BLaER1 (cell line): Measurements from ENCODE around the gene DUS4L.

ENCODE experiments used
- H3K27ac ChIP-seq: shearing (Covaris generic); formaldehyde crosslinking; 2 replicates; pipeline ENCODE4 v1.8.1; 2022
- H3K27me3 ChIP-seq: shearing (Covaris generic); formaldehyde crosslinking; 2 replicates; pipeline ENCODE4 v1.8.1; 2022
- H3K36me3 ChIP-seq: shearing (Covaris generic); formaldehyde crosslinking; 2 replicates; pipeline ENCODE4 v1.8.1; 2022
- H3K4me1 ChIP-seq: shearing (Covaris generic); formaldehyde crosslinking; 2 replicates; pipeline ENCODE4 v1.8.1; 2022
- H3K4me2 ChIP-seq: shearing (Covaris generic); formaldehyde crosslinking; 2 replicates; pipeline ENCODE4 v1.8.1; 2022
- H3K4me3 ChIP-seq: shearing (Covaris generic); formaldehyde crosslinking; 2 replicates; pipeline ENCODE4 v1.8.1; 2022
- H3K9ac ChIP-seq: shearing (Covaris generic); formaldehyde crosslinking; 2 replicates; pipeline ENCODE4 v1.8.1; 2022
- H3K9me3 ChIP-seq: shearing (Covaris generic); formaldehyde crosslinking; 2 replicates; pipeline ENCODE4 v1.8.1; 2022
- H4K20me1 ChIP-seq: shearing (Covaris generic); formaldehyde crosslinking; 2 replicates; pipeline ENCODE4 v1.8.1; 2022
- Cebpa-rat ChIP-seq: shearing (Covaris generic); IDR thresholded peaks from 2 replicates; pipeline ENCODE4 v1.8.1; 2022

The DUS4L gene

DNA sequence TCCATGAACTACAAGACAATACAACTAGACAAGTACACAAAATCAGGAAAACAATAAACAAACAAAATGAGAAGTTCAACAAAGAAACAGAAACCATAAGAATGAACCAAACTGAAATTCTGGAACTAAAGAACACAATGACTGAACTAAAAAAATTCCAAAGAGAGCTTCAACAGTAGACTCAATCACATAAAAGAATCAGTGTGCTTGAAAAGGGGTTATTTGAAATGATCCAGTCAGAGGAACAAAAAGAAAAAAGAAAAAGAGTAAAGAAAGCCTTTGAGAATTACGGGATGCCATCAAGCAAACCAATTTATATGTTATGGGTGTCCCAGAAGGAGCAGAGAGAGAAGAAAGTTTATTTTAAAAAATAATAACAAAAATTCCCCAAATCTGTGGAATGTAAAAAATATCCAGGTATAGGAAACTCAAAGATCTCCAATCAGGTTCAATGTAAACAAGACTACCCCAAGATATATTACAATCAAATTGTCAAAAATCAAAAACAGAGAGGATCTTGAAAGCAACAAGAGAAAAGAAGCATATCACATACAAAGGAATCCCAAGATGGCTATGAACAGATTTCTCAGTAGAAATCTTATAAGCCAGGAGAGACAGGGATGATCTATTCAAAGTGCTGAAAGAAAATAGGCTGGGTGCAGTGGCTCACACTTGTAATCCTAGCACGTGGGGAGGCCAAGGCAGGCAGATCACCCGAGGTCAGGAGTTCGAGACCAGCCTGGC lies 18.8 kb upstream of the DUS4L start:
- Histone ChIP-seq H4K20me1 (0 out of 2 replicates have a peak, but pooled peaks cover 17% of the 10 kb centered on the region), H3K4me2 (no peak overlapping the region), H3K9me3 (peaks cover 23% of the 10 kb centered on the region), H3K27ac (no peak overlapping the region), H3K36me3 (peaks cover 70% of the 10 kb centered on the region), H3K9ac (no peak overlapping the region), H3K27me3 (no peaks in the 10 kb centered on the region), H3K4me3 (no peak overlapping the region), H3K4me1 (peaks cover 5% of the 10 kb centered on the region)
- TF ChIP-seq Cebpa-rat = no peak

DNA sequence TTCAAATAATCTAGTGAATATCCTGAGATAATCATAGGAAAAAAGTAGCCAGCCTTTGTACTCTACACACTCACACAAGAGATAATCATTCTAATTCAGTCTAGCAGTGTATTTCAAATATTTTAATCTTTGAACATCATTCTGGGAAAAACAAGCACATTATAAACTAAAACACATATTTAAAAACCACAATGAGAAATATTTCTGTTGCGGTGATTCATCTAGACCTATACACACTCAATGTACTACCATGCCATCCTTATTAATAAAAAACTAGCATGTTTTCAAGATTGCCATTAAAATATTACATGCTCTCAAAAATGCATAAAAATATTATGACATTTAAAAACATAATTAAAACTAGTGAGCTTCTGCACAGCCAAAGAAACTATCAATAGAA lies 11.8 kb upstream of the DUS4L start:
- H3K4me2 ChIP-seq = no peak overlapping the region
- no peak for TF ChIP-seq Cebpa-rat
- H3K27ac ChIP-seq = no peak overlapping the region

DNA sequence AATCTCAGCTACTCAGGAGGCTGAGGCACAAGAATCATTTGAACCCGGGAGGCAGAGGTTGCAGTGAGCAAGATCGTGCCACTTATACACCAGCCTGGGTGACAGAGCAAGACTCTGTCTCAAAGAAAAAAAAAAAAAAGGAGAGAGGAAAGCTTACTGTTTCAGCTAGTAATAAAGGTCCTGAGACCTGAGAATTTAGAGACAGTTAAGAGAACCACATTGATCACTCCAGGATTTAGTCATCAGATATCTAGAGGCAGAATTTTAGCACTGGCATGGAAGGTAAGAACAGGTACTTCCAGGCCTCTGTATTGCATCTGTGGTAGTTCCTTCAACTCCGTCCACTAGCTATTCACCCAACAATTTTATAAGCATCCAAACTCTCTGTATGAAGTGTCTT lies 7.9 kb upstream of the DUS4L start:
- H3K36me3 ChIP-seq = peaks cover 63% of the 10 kb centered on the region
- H3K4me2 ChIP-seq = no peak overlapping the region
- H3K9me3 ChIP-seq = no peaks in the 10 kb centered on the region
- no peak overlapping the region for H3K9ac ChIP-seq
- H3K27ac ChIP-seq = no peak overlapping the region
- H3K27me3 ChIP-seq = no peaks in the 10 kb centered on the region
- no peak for TF ChIP-seq Cebpa-rat
- peaks cover 19% of the 10 kb centered on the region; the same call in 1 of the 2 replicates for H4K20me1 ChIP-seq
- H3K4me3 ChIP-seq = no peak overlapping the region
- 0 out of 2 replicates have a peak, but pooled peaks cover 3% of the 10 kb centered on the region for H3K4me1 ChIP-seq

More for the DNA sequence above, 11.8 kb upstream of the DUS4L start:
- H3K36me3 ChIP-seq = peaks cover 84% of the 10 kb centered on the region
- no peaks in the 10 kb centered on the region for H3K27me3 ChIP-seq
- no peaks in the 10 kb centered on the region for H3K9me3 ChIP-seq
- H4K20me1 ChIP-seq = peaks cover 16% of the 10 kb centered on the region; the same call in 1 of the 2 replicates
- H3K9ac ChIP-seq = no peak overlapping the region
- H3K4me3 ChIP-seq = no peak overlapping the region
- H3K4me1 ChIP-seq = no peaks in the 10 kb centered on the region

DNA sequence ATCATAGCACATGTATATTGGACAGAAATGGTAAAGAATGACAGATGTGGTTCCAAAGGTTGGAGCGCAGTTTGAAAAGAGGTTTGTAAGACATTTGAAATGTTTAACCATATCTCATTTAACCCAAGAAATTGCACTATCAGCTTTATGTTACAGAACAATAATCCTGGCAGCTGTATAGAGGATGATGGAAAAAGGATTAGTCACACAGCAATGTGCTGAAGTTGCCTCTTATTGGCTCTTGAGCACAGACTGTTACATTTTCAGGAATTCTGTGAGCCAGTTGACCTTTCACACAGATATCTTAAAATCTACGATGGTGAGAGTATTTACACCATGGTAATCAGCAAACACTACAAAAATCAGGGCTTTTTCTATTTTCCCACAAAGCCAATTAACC lies 3.9 kb upstream of the DUS4L start:
- no peak for TF ChIP-seq Cebpa-rat
- Histone ChIP-seq H3K4me1 (peaks cover 33% of the 10 kb centered on the region), H4K20me1 (peaks cover 23% of the 10 kb centered on the region; the same call in 1 of the 2 replicates), H3K9ac (no peak overlapping the region), H3K4me3 (no peak overlapping the region), H3K9me3 (no peaks in the 10 kb centered on the region), H3K27ac (no peak overlapping the region), H3K36me3 (peaks cover 31% of the 10 kb centered on the region), H3K4me2 (no peak overlapping the region), H3K27me3 (no peaks in the 10 kb centered on the region)

DNA sequence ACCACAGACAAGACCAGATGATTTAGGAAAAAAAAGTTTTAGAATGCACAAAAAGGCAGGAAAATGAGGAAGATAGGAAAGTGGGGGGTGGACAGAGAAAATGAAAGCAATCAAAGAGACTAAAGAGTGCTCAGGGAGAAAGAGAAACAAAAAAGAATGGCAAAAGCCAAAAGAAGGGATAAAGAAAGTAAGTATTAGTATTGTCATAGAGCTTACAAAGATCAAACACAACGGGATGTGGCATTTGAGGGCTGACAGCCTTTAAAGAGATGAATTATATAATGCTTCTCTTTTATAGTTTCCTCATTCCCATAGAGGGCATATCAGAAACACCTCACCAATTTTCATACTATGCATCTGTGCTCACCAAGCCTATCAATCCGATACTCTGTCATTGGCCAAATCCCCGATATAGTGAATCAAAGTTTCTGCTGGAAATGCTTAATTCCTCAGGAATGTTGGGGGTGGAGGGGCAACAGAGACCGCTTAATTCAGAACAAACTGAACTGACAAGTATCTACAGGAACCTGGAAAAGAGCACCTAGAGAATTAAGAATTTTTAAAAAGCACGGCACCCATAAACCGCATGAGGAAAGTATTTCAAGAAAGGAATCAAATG lies 2.8 kb upstream of the DUS4L start:
- Histone ChIP-seq H3K9me3 (no peaks in the 10 kb centered on the region), H3K4me1 (peaks cover 40% of the 10 kb centered on the region), H3K9ac (no peak overlapping the region), H3K4me3 (no peak overlapping the region), H4K20me1 (peaks cover 22% of the 10 kb centered on the region; the same call in 1 of the 2 replicates), H3K27me3 (no peaks in the 10 kb centered on the region), H3K36me3 (peaks cover 19% of the 10 kb centered on the region), H3K4me2 (peak overlapping the region; percentile 7; the same call in 1 of the 2 replicates), H3K27ac (no peak overlapping the region)
- no peak for TF ChIP-seq Cebpa-rat

DNA sequence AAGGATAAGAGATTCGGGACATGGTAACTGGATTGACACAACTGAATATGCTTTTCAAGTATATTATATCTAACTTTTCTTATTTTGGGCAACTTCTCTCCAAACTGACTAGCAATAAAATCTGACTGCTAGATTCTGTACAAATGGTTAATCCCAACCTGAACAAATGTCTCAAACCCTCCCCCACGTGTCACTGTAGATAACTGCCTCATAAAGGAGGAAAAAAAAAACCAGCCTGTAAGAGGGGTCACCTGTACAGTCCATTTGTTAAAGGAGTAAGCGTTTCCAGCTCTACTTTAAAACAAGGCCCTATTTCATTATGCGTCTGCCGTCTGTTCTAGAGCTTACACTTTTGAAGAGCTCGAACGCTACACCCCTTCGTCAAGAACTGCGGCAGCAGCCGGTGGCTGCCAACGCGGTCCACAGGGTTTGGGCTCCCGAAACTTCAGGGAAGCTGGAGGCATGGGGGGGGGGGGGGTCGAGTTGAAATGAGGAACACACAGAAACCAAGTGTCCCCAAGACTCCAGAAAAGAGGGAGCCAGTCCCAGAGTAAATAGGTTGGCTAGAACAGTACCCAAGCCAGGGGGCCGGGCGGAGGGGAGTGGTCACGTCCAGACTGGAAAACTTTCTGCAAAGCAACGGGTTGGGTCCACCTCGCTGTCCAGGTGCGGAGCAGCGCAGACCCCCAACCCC lies 543 bp upstream of the DUS4L start:
- no peaks in the 10 kb centered on the region for H3K9me3 ChIP-seq
- peak overlapping the region; percentile 80 for H3K27ac ChIP-seq
- H3K4me3 ChIP-seq = peak overlapping the region; percentile 82
- no peak for TF ChIP-seq Cebpa-rat
- H3K27me3 ChIP-seq = no peaks in the 10 kb centered on the region
- H3K36me3 ChIP-seq = no peaks in the 10 kb centered on the region; the same call in 1 of the 2 replicates
- peaks cover 22% of the 10 kb centered on the region; the same call in 1 of the 2 replicates for H4K20me1 ChIP-seq
- H3K4me2 ChIP-seq = peak overlapping the region; percentile 83
- H3K9ac ChIP-seq = peak overlapping the region; percentile 88
- H3K4me1 ChIP-seq = peaks cover 40% of the 10 kb centered on the region

DNA sequence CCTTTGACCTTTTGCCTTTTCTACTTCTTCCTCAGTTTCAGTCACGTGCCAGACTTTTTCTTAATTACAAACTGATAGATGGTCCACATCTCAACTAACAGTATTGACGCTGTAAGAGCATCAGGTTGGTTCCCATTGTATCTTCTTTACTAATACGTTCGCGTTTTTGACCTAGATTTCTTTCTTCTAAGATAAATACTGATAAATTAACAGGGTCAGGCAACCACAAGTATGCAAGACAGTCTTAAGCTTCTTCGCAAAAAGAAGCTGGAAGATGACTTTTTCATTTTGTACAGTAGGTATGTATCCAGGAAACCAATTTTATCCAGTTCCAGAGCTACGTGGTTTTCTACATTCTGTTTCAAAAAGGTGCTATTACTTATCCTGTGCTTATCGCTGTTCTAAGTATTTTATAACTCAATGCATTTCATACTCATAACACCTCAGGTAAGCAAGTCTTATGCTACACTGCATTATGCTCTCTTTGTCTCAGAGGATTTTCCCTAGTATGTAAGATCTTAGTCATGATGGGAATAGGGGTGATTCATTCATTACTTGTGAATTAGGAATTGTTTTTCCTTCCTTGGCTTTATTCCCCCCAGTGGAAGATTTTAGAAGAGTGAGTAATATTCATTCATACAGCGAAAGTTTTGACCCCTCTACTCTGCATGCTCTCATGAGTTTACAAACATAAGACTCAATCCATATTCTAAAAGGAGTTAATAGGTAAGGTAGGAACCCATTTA lies 955 bp downstream of the DUS4L start:
- Histone ChIP-seq H4K20me1 (peaks cover 16% of the 10 kb centered on the region; the same call in 1 of the 2 replicates), H3K4me1 (peaks cover 40% of the 10 kb centered on the region), H3K4me2 (peak overlapping the region; percentile 85)

DNA sequence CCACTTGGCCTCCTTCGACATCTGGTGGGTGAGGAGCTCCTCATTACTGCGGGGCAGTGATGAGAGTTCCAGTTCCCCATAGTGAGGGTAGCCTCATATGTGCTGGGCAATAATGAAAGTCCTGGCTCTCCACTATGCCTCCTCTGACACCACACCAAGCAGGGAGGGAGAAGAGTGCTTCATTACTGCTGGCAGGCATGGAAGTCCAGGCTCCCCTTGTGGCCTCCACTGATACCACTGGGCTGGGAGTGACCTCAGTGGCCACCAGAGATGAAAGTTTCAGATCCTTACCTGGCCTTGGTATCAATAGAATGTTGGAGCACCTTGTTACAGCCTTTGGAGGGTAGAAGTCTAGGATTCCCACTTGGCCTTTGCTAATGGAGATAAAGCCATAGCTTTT lies 6.5 kb downstream of the DUS4L start:
- H3K36me3 ChIP-seq = peaks cover 28% of the 10 kb centered on the region
- H4K20me1 ChIP-seq = no peaks in the 10 kb centered on the region
- H3K4me1 ChIP-seq = peaks cover 3% of the 10 kb centered on the region; the same call in 1 of the 2 replicates
- no peaks in the 10 kb centered on the region for H3K9me3 ChIP-seq
- no peaks in the 10 kb centered on the region for H3K27me3 ChIP-seq
- H3K9ac ChIP-seq = no peak overlapping the region
- H3K4me3 ChIP-seq = no peak overlapping the region
- no peak for TF ChIP-seq Cebpa-rat
- H3K4me2 ChIP-seq = no peak overlapping the region
- no peak overlapping the region for H3K27ac ChIP-seq

More for the DNA sequence above, 955 bp downstream of the DUS4L start:
- H3K4me3 ChIP-seq = peak overlapping the region; percentile 82
- H3K9ac ChIP-seq = peak overlapping the region; percentile 88
- H3K36me3 ChIP-seq = no peaks in the 10 kb centered on the region; the same call in 1 of the 2 replicates
- no peaks in the 10 kb centered on the region for H3K9me3 ChIP-seq
- no peaks in the 10 kb centered on the region for H3K27me3 ChIP-seq
- H3K27ac ChIP-seq = peak overlapping the region; percentile 80
- TF ChIP-seq Cebpa-rat = no peak

DNA sequence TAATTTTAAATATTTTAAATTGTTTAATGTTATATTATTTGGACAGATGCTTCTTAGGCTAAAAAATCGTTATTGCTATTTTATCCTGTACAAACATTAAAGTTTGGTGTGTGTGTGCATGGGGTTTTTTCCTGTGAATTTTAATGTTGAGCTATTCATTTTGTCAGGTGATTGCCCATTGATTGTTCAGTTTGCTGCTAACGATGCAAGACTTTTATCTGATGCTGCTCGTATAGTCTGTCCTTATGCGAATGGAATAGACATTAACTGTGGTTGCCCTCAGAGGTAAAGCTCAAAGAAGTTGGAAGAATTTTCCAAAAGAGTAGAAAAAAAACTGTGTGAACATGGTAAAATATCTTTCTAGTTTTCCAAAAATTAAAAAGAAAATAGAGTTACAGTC lies 9.8 kb downstream of the DUS4L start:
- no peak for TF ChIP-seq Cebpa-rat
- Histone ChIP-seq H3K27ac (no peak overlapping the region), H3K9ac (no peak overlapping the region), H3K36me3 (peaks cover 38% of the 10 kb centered on the region), H3K27me3 (peaks cover under 1% of the 10 kb centered on the region; the same call in 1 of the 2 replicates), H3K4me1 (no peaks in the 10 kb centered on the region), H4K20me1 (no peaks in the 10 kb centered on the region), H3K4me2 (no peak overlapping the region), H3K4me3 (no peak overlapping the region), H3K9me3 (no peaks in the 10 kb centered on the region)
